SW480 (cell line): ENCODE results near the gene GOLGA1.

Experiments used
- DNase-seq: peaks from one replicate; pipeline ENCODE4 v3.0.0-alpha.2; 2016; ENCODE audit warnings: low spot score

GOLGA1 gene

DNA sequence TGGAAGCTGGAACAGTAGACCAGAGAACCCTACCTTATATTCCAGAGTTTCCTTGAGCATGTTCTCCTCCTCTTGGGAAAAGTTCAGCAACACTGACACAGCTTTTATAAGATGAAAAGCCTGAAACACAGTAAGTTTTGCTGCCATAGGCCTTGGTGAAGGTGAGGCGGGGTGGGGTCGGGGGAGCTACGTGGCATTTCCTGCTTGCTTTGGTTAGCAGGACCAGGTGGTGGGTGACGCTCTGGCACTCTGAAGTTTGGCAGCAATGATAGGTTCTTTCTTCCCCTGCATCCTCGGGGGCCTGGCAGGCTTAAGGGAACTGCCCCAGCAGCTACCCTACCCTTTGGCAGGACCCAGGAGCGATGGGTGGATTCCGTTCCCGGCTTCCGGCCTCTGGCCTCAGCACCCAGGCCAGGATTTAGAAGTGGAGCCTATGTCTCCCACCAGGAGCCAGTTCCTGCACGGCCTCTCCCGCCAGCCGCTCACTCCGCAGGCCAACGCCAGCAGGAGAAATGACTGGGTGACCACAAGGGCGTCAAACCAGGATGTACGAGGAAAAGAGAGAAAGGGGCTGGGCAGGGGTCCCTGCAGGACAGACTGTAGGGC, 59.6 kb downstream of the GOLGA1 start:
- no peak for DNase-seq

DNA sequence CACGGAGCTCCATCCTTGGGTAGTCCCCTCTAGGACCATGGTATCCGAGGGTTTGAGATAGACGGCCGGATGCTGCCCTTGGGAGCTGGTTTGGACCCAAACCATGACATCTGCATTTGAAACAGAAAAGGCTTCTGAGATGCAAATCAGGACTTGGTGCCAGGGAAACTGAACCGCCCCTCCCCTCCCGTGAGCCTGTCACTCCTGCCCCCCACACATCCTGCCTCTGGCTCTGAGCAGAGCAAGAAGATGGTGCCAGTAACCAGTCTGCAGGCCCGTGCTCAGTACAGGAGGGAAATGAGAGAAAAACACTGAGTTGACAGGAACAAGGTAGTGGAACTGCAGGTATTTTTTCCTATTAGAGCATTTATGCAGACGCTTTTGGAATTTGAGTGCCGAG, 60.4 kb downstream of the GOLGA1 start:
- DNase-seq, result no peak

DNA sequence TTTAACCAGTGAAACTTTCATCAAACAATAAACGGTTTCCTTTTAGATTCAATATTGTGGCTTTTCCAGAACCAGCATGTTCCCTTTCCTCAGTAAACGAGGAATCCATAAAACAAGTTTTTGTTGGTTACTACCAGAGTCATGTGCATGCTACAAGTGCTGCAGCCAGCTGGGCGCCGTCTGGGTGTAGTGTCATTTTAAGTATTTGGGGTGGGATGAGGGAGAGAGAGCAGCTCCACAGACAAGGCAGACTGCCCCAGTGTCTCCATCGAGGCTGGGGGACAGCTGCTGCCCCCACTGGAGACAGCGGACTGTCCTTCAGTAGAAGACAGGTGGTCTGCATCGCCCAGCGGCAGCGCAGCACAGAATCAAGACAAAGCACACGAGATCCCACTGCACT, 61.7 kb downstream of the GOLGA1 start:
- DNase-seq, result no peak

DNA sequence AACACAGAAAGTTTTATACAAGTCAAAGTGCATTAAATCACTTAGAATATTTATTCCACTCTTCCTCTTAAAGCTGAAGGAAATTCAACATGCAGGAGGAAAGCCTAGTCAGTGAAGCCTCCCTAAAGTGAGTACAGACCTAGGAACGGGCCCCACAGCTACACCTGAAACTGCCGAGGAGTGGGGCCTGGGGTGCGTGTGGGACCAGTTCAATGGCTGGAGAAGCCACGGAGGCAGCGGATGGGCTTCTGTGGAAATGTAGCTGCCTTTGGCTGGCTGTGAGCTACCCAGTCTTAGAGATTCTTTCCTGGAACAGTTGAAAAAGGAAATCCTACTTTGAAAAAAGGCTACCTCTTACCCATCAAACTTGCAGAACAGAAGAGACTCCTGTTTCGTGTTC, 62.4 kb downstream of the GOLGA1 start:
- no peak for DNase-seq

DNA sequence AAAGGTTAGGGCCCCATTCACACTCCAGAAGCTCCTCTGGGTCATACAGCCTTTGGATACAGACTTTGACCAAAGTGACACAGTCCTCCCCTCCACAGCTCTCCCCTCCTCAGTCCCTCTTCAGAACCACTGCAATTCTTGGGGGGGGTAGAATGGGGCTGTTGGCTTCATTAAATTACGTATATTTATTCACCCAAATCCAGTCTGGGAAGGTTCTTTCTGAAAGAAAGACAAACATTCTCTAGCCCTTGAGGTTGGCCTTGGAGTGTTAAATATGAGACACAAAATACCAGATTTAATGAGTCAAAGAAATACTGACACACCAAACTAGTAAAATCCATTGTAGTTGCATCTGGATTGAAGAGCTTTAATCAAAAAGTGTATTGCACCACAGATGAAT, 62.9 kb downstream of the GOLGA1 start:
- DNase-seq, result no peak

DNA sequence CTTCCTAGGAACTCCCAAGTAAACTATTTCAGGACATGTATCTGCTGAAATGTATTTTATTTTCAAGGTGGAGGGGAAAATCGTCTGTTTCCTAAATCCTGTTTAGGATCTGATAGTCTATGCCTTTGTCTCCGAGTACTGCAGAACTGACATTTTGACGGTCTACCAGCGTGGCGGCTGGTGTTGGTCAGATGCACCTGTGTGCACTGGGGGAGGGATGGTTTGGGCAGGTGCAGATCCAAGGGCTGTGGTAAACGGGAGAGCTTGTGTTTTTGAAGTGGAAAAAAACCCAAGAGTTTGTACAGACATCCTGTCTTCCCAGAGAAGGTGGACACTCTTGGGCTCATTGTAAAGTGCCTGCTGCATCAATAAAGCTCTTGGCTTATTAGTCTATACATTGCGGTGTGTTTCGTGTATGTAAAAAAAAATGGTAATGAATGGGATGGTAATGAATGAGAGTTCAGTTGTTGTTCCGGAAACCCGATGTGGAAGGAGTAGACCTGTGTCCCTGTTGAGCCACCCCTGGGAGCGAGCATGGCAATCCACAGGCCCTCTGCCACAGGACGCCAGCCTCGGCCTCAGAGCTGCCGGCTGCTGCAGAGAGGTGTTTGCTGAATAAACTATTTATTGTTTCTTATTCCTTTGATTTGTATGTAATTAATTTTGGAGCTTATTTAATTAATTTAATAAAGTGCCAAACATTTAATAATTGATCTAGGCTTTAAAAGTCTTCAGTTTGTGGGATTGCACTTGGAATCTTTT, 63.7 kb downstream of the GOLGA1 start:
- DNase-seq, result no peak

DNA sequence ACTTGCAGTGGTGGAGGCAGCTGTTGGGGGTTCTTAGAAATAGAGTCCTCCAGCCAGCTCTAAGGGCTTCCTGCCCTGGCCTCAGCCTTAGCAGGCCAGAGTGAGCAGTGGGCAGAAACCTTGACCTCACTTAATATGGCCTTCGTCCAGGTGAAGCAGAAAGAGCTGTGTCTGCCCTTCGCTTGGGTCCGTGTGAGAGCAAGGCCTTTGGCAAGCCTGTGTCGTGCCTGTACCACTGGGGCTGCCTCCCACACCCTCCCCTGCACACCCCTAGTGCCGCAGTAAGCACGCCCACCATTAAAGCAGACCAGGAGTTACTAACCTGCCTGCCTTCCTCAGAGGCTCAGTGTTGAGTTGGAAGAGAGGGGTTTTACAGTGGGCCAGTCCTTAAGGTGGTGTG, 65.4 kb downstream of the GOLGA1 start:
- DNase-seq, result no peak

DNA sequence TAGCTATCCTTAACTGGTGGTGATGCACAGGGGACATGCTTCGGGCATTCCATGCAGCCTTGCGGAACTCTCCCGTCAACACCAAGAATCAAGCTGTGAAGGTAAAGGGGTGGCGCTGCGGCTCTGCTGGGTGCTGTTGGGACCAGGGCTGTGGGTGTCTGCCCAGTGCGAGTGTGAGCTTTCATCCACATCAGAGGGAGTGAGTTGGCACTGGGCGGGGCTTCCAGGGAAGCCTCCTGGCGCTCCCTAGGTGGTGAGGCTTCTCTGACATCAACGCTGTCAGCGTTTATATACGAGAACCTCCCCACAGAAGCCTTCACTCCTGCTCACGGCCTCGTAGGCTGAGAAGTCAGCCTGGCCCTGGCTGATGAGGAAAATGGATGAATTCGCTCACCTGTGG, 67.2 kb downstream of the GOLGA1 start:
- DNase-seq, result peak; percentile 74

DNA sequence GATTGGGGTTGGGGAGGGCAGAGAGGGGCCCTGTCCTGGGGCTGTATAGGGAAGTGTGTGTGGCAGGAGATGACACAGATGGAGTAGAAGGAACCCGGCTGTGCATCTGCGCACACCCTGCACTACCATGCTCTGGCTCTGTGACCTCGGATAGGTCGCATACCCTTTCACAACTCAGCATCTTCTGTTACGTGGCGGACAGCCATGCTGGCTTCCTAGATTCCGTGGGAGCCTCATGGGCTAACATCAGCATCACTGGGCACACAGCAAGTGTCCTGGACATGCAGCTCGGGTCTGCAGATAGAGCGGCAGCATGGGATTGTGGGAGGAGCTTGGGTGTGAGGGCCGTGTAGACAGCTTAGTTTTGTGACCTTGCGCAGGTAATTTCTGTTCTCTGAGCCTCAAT, 69.7 kb downstream of the GOLGA1 start:
- DNase-seq, result no peak

DNA sequence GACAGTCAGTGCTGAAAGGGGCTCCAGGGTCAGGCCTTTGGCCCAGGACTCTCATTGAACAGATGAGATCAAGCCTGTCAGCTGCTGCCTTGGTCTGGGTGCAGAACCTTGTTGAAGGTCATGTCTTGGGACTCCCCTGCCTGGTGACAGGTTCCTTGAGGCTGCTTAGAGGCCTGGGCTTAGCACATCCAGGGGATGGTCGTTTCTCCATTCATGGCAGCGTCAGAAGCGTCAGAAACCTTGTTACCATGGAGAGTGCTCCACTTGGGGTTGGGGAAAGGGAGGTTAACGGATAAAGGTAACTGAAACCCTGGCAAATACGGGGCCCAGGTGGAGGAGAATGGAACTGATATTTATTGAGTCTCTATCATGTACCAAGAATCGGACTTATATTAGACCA, 70.2 kb downstream of the GOLGA1 start:
- no peak for DNase-seq

DNA sequence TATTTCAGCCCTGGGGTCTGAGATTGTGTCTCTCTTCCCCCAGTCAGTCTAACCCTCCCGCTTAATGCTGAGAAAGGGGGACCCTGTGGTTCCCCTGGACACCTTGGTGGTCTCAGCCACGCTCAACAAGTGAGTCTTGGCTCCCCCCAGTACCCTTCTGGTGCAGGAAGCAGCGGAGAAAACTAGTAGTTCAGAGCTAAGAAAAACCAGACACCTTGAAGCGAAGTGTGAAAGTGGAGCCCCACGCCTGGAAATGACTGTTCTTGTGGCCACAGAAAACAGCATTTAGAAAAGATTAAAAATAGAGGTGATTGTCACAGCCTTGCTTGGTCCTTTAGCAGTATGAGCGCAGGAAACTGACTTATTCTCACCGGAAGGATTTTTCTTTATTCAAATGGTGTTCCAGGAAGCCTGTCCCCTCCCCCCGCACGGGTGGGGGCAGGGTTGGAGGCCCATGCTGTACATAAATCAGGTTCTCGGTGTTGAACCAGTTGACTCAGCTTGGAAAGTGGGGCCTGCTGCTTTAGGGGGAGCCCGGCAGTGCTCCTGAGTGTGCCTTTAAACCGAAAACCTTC, 70.8 kb downstream of the GOLGA1 start:
- no peak for DNase-seq

DNA sequence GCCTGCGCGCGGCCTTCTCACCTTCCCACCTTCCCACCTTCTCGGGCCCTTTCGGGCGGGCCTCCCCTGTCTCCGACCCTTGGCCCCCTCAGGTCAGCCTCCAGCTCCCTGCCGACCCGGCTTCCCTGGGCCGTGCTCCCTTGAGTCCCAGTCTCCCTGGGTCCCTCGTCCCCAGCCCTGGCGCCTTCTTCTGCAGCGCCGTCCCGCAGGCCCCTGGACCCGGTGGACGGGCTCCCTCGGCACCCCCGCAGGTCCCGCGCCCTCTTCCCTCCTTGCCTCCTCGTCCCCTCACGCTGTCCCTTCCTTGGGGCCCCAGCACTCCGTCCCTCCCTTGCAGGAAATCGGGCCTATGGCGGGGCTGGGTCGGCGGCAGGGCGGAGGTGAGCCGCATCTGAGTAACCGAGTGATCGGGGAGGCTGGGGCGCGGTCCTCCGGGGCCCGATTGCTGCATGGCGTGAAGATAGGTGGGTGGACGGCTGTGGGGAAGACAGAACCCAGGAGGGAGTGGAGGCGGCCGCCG, 71.4 kb downstream of the GOLGA1 start:
- DNase-seq, result no peak

DNA sequence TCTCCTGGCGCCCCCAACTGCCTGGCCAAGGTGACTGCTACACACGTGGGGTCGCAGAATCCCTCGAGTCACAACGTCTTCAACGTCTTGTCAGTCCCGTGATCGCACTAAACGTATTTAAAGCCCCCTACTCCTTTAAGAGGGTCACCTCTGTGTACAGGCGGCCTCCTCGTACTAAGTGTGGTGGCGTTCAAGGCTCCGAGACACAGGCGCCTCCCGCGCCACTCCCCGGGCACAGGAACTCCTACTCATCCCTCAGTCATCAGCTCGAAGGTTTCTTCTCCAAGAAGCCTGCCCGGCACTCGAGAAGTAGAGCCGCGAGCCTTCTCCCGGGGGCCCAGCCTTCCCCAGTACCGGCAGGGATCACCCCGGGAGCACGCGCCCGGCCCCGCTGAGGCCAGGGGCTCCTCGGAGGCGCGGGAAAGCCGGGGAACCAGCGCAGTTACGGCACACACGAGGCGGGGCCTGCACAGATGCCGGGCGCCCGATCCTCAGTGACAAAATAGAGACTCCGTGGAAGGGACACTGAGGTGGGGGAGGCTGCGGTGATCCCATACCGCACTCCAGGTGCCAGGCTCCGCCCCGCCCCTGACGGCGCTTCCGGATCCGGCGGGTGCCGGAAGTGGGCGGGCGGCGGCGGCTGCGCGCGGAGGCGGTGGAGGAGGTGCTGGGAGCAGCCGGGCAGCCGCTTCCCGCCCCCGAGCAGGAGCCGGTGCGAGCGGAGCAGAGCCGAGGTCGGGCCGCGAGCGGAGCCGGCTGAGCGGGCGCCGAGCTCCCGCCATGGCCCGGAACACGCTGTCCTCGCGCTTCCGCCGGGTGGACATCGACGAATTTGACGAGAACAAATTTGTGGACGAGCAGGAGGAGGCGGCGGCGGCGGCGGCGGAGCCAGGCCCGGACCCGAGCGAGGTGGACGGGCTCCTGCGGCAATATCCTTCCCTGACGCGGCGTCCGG, 72.1 kb downstream of the GOLGA1 start:
- peak; percentile 88 for DNase-seq

DNA sequence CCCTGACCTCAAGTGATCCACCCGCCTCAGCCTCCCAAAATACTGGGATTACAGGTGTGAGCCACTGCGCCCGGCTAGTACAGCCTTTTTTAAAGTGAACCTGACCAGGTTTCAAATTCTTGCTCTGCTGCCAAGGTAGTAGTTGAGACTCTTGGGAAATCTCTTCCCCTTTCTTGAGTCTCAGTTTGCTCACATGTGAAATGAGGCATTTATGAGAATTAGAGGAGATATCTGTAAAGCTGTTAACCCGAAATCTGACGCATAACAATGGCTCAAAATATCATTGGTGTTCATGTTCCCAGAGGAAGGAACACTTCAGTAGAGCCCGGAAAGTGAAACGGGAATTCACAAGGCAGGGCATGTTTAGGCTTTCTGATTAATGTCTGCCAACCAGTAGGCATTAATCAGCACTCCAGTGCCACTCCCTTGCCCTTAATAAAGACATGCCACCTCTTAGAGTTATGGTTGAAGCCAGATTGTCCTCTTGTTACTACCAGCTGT, 77.5 kb downstream of the GOLGA1 start:
- DNase-seq, result no peak

DNA sequence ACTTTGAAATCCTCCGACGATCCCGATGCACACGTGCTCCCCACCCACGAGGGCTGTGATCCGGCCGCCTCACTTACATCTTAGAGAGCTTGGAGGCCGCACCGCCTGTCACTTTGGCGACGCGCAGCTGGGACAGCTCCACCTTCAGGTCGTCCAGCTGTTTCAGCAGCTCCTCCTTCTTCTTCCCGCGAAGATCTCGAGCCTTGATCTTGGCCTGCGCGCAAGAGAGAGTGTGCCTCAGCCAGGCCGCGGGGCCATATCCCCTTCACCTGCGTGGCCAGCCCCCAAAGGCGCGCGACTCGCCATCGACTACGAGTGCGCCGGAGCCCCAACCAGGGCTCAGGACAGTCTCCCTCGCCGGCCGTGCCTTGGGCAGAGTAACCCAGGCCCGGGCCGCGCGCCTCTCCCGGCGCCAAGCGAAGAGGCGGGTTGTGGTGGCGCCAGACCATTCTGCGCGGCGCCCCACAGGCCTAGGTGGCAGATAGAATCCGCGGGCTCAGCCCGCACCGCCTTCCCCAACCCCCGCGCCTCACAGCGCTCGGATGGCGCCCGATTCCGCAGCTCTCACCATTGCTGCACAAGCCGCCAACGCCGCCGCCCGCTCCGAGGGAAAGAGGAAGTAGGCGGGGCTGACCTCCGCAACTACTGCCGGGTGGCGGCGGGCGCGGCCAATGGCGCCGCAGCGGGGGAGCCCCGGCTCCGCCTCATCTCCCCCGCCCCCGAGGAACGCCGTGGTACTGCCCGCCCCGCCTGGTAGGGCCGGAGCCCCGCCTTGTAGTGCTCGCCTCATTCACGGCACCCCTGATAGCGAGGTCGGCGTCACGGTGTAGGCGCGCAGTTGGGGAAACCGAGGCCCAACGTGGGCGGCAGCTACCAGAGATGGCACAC, 79.3 kb downstream of the GOLGA1 start, which contains the start of the genes ARPC5L and RPL35:
TSS of gene ARPC5L (plus strand) at position 789 of the 888 bp plus-strand sequence. CDS start 7,161 bp downstream, outside the sequence.
TSS of gene RPL35 (minus strand) at position 616 of the 888 bp plus-strand sequence. CDS start at position 571, 45 bp downstream.
- DNase-seq, result peak; percentile 92

DNA sequence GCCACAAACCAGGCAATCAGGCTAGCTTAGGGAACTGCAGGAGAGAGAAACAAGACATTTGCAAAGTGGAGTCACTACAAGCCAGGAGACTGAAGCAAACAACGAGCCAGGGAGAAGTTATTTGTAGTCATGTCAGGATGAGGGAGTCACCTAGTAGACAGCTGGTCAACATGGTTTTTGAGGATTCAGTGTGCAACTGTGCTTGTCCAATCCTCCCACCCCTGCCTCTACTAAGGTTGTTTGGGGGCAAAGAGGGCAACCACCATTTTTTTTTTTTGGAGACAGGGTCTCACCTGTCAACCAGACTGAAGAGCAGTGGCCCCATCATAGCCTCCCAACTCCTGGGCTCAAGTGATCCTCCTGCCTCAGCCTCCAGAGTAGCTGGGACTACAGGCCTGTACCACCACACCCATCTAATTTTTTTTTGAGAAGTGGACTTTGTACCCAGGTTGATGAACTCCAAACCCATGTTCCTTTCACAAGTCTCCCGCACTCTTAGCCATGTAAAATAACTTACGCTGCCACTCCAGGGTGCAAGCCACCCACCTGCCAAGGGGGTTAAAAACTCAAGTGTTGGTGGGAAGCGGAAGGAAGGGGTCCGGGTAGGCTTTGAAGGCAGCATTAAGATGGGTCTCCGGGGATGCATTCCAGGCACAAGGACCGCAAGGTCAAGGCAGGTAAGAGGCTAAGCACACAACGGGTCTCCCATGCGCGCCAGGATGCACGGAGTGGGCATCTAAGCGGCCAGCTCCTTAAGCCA, 80.1 kb downstream of the GOLGA1 start:
- no peak for DNase-seq

DNA sequence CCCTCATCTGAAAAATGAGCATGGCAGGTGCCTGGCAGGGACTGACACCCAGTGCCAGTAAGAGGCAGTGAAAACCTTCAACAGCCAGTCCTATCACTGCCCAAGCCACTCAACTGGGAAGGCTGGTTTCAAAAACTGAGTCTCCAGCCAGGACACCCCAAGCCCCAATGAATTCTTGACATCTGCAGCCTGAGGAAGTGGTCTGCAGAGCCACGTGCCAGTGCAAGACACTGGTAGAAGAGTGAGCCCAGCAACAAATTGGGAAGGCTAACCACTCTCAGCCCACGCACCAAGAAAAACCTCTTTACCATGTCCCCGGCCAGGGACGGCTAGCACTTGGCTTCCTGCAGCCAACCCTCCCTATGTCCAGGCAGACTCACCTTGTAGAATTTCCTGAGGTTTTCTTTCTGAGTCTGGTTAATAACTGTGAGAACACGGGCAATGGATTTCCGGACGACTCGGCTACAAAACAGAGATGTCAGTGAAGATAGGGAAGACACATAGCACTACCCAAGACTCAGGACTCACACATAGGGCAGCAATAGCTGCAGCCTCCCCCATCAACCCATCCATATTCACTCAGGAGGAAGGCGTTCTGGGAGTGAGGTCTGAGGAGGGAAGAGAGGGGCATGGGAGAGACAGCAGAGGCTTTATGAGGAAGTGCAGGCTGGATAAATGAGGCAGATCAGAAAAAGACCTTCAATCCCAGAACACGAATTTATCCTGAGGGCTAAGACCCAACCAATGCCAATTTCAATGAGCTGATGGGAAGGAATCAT, 80.9 kb downstream of the GOLGA1 start:
- no peak for DNase-seq

DNA sequence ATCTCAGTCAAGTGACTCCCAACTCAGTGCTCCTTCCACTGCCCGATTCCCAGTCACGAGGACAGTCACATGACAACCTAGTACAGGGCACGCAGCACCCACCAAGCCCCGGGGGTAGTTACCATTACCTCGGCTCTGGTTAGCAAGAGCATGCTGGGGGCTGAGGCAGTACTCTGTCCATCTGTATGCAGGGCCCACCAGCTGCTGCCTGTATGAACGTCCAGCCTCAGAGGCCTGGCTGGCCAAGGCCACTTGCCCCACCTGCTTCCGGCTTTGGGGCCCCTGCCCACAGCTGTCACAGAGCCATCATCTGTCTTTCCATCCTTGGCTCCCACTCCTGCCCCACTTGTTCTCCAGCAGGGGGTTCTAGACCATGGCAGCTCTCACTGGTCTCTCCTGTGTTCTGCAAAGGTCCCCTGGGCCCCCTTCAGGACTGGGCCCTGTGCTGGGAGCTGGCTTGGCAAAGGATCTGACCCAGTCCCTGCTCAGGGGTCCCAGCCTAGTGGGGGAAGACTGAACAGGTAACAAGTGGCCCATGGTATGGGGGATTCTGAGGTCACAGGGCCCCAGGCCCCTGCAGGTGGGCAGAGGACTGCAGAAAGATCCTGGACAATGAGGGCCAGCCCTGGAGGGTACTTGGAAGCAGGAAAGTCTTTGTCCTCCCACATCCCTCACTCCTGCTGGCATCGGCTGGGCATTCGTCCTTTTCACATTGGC, 82.4 kb downstream of the GOLGA1 start:
- DNase-seq, result no peak
